Erythroblast (primary cell): ENCODE measurements around the gene NASP.

ENCODE experiments used
- GATA1 ChIP-seq: IDR thresholded peaks from 2 replicates; pipeline ENCODE4 v1.6.1; 2011; ENCODE audit warnings: low read depth, mild to moderate bottlenecking, control low read depth, low read length, moderate library complexity
- POLR2A ChIP-seq: IDR thresholded peaks from 2 replicates; pipeline ENCODE4 v1.6.1; 2011; ENCODE audit warnings: mild to moderate bottlenecking, low read length

DNA sequence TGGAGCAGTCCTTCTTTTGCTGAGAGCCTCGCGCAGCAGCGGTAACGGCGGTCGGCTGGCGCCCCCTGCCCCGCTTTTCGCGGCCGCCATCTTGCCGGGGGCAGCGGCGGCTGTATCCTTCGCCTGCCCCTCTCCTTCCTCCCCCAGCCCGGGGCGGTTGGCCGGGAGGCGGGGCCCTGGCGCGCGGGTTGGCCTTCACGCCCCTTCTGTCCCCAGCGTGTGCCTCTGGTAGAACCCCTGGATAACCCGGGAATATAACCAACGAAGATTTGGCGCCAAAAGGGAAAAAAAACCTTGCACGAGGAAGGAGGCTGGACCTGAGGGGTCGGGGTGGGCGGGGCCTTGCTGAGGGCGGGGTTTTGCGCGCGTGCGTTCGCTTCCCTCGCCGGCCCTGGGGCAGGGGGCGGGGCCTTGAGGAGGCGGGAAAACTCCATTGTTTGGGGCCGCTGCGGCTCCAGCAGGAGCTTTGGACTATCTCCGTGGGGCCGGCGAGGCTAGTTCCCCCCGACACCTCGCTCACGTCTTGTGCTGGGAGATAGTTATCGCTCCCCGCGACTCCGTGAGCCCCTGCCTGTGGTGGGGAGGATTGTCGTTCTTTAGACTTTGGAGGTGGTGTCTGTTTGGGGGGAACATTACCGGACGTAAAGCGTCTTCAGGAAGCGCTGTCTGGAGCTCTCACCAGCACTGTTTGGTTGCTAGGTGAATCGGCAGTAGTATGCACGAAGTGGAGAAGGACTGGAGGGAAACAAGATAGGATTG lies 689 bp downstream of the NASP start:
- TF ChIP-seq POLR2A (no peak), GATA1 (no peak)
